ENCODE measurements around the gene RBM28. TPM values are rescaled to one million over a fixed set of nuclear protein-coding genes. Genes with fewer than 3 reads are reported as not detected.

Gene RBM28
- total RNA-seq, 1 experiment from 2014 or later = 54.1 TPM

GRCh38 chr7:128363261-128363721 lies 19.6 kb upstream of the RBM28 start:
- in situ Hi-C loops (cut with HindIII; ENCODE audit: low pct_unique_long_range_greater_than_20kb, low sequenced_read_pairs) (no loop called here), intact Hi-C loops (cut with micrococcal nuclease; ENCODE audit: unreplicated experiment) (no loop called here)
- Histone ChIP-seq H3K27ac (ENCODE audit: low read length) (no peak overlapping the region), H3K9me3 (ENCODE audit: control insufficient read depth, insufficient read depth, low read depth, low read length) (no peaks in the 10 kb centered on the region), H3K4me1 (ENCODE audit: control insufficient read depth, insufficient read depth, low read length) (no peaks in the 10 kb centered on the region; the same call in 1 of the 2 replicates), H3K27me3 (ENCODE audit: control insufficient read depth, insufficient read depth, low read length) (peaks cover 24% of the 10 kb centered on the region), H3K36me3 (ENCODE audit: control insufficient read depth, insufficient read depth, low read length) (no peaks in the 10 kb centered on the region), H3K4me3 (ENCODE audit: low read depth in 2 of 2, low read length in 2 of 2) (no peak overlapping the region)
- CTCF ChIA-PET = no interaction called here
- no peak for DNase-seq (ENCODE audit: low read depth, low spot score)
- BruUV-seq (replicated peaks) = no TSS peak
- POLR2A ChIA-PET = no interaction called here
- TF ChIP-seq SIN3A (IDR thresholded peaks at IDR 0.05; ENCODE audit: borderline replicate concordance, insufficient read depth, low read depth, low read length) (no peak), POLR2AphosphoS5 (IDR thresholded peaks at IDR 0.05; ENCODE audit: low read depth, low read length) (no peak), TCF7L2 (IDR thresholded peaks at IDR 0.05; ENCODE audit: low read depth, low read length) (no peak)
- TF ChIP-seq, protein P1, sequence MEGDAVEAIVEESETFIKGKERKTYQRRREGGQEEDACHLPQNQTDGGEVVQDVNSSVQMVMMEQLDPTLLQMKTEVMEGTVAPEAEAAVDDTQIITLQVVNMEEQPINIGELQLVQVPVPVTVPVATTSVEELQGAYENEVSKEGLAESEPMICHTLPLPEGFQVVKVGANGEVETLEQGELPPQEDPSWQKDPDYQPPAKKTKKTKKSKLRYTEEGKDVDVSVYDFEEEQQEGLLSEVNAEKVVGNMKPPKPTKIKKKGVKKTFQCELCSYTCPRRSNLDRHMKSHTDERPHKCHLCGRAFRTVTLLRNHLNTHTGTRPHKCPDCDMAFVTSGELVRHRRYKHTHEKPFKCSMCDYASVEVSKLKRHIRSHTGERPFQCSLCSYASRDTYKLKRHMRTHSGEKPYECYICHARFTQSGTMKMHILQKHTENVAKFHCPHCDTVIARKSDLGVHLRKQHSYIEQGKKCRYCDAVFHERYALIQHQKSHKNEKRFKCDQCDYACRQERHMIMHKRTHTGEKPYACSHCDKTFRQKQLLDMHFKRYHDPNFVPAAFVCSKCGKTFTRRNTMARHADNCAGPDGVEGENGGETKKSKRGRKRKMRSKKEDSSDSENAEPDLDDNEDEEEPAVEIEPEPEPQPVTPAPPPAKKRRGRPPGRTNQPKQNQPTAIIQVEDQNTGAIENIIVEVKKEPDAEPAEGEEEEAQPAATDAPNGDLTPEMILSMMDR (IDR thresholded peaks at IDR 0.05) = no peak
- TF ChIP-seq, protein P2, sequence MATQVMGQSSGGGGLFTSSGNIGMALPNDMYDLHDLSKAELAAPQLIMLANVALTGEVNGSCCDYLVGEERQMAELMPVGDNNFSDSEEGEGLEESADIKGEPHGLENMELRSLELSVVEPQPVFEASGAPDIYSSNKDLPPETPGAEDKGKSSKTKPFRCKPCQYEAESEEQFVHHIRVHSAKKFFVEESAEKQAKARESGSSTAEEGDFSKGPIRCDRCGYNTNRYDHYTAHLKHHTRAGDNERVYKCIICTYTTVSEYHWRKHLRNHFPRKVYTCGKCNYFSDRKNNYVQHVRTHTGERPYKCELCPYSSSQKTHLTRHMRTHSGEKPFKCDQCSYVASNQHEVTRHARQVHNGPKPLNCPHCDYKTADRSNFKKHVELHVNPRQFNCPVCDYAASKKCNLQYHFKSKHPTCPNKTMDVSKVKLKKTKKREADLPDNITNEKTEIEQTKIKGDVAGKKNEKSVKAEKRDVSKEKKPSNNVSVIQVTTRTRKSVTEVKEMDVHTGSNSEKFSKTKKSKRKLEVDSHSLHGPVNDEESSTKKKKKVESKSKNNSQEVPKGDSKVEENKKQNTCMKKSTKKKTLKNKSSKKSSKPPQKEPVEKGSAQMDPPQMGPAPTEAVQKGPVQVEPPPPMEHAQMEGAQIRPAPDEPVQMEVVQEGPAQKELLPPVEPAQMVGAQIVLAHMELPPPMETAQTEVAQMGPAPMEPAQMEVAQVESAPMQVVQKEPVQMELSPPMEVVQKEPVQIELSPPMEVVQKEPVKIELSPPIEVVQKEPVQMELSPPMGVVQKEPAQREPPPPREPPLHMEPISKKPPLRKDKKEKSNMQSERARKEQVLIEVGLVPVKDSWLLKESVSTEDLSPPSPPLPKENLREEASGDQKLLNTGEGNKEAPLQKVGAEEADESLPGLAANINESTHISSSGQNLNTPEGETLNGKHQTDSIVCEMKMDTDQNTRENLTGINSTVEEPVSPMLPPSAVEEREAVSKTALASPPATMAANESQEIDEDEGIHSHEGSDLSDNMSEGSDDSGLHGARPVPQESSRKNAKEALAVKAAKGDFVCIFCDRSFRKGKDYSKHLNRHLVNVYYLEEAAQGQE (IDR thresholded peaks at IDR 0.05; ENCODE audit: insufficient read depth in 1 of 2, low read depth in 2 of 2, low read length in 1 of 2) = no peak
- ATAC-seq = no peak

DNA sequence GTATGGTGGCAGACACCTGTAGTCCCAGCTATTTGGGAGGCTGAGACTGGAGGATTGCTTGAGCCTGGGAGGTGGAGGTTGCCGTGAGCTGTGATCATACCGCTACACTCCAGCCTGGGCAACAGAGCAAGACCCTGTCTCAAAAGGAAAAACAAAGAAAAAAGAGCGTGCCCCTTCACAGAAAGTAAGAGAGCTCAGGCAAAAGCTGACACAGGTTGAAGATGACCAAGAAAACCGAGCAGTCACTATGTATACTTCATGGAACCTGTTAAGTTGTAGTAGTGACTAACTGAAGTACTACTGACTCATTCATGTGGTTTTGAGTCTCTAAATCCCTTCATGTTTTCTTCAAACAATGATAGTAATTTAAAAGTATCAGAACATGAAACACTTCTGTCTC lies 19.0 kb upstream of the RBM28 start:
- TF ChIP-seq TCF7L2 (IDR thresholded peaks at IDR 0.05; ENCODE audit: low read depth, low read length) (no peak), SIN3A (IDR thresholded peaks at IDR 0.05; ENCODE audit: borderline replicate concordance, insufficient read depth, low read depth, low read length) (no peak), POLR2AphosphoS5 (IDR thresholded peaks at IDR 0.05; ENCODE audit: low read depth, low read length) (no peak)
- TF ChIP-seq, protein P1 (IDR thresholded peaks at IDR 0.05) = no peak
- TF ChIP-seq, protein P2 (IDR thresholded peaks at IDR 0.05; ENCODE audit: insufficient read depth in 1 of 2, low read depth in 2 of 2, low read length in 1 of 2) = no peak
- Histone ChIP-seq H3K9me3 (ENCODE audit: control insufficient read depth, insufficient read depth, low read depth, low read length) (no peaks in the 10 kb centered on the region), H3K27me3 (ENCODE audit: control insufficient read depth, insufficient read depth, low read length) (peaks cover 24% of the 10 kb centered on the region), H3K4me1 (ENCODE audit: control insufficient read depth, insufficient read depth, low read length) (no peaks in the 10 kb centered on the region; the same call in 1 of the 2 replicates), H3K36me3 (ENCODE audit: control insufficient read depth, insufficient read depth, low read length) (no peaks in the 10 kb centered on the region), H3K27ac (ENCODE audit: low read length) (no peak overlapping the region), H3K4me3 (ENCODE audit: low read depth in 2 of 2, low read length in 2 of 2) (no peak overlapping the region)
- in situ Hi-C loops (cut with HindIII; ENCODE audit: low pct_unique_long_range_greater_than_20kb, low sequenced_read_pairs) (no loop called here), intact Hi-C loops (cut with micrococcal nuclease; ENCODE audit: unreplicated experiment) (no loop called here)
- ATAC-seq = no peak
- DNase-seq (ENCODE audit: low read depth, low spot score) = no peak
- ChIA-PET POLR2A (no interaction called here), CTCF (no interaction called here)
- BruUV-seq (replicated peaks) = no TSS peak

Data from Panc1 (cell line).